Hepatocyte (in vitro differentiated cells): ENCODE results near the gene PCCB. TPM values are rescaled to one million over a fixed set of nuclear protein-coding genes. Genes with fewer than 3 reads are reported as not detected.
"Not testable (repeated sequence)": the region's sequence is repeated elsewhere in the genome, so short reads cannot be mapped to it uniquely, and the experiment has no call there.

ENCODE experiments used
- DNase-seq: peaks from one replicate; pipeline ENCODE4 v3.0.0-alpha.2; 2016; ENCODE audit warnings: low spot score
- H2AFZ ChIP-seq: fragments of 200-600 bp; sonication (generic); 2 replicates; pipeline ENCODE4 v1.6.0; 2016; ENCODE audit warnings: antibody characterized with exemption, mild to moderate bottlenecking
- H3K27ac ChIP-seq: fragments of 200-600 bp; sonication (generic); 2 replicates; pipeline ENCODE4 v1.5.1; 2016; ENCODE audit warnings: mild to moderate bottlenecking
- H3K27me3 ChIP-seq: fragments of 200-600 bp; sonication (generic); 2 replicates; pipeline ENCODE4 v1.6.1; 2016
- H3K36me3 ChIP-seq: fragments of 200-600 bp; sonication (generic); replicated peaks from 2 replicates; pipeline ENCODE4 v1.5.1; 2016; ENCODE audit warnings: low read depth; ENCODE audit not compliant: insufficient read depth
- H3K4me1 ChIP-seq: fragments of 200-600 bp; sonication (generic); 2 replicates; pipeline ENCODE4 v1.5.1; 2016; ENCODE audit warnings: mild to moderate bottlenecking, moderate library complexity; ENCODE audit not compliant: insufficient read depth
- H3K4me2 ChIP-seq: fragments of 200-600 bp; sonication (generic); 2 replicates; pipeline ENCODE4 v1.6.0; 2016
- H3K4me3 ChIP-seq: fragments of 200-600 bp; sonication (generic); 2 replicates; pipeline ENCODE4 v1.5.1; 2016; ENCODE audit warnings: mild to moderate bottlenecking
- H3K79me2 ChIP-seq: fragments of 200-600 bp; sonication (generic); 2 replicates; pipeline ENCODE4 v1.6.0; 2017; ENCODE audit warnings: mild to moderate bottlenecking
- H3K9me2 ChIP-seq: fragments of 200-600 bp; sonication (generic); replicated peaks from 2 replicates; pipeline ENCODE4 v1.6.0; 2017; ENCODE audit warnings: mild to moderate bottlenecking; ENCODE audit not compliant: insufficient read depth
- H3K9me3 ChIP-seq: fragments of 200-600 bp; sonication (generic); 2 replicates; pipeline ENCODE4 v1.5.1; 2016; ENCODE audit warnings: low read depth, mild to moderate bottlenecking
- H4K20me1 ChIP-seq: fragments of 200-600 bp; sonication (generic); 2 replicates; pipeline ENCODE4 v1.6.0; 2016; ENCODE audit warnings: mild to moderate bottlenecking; ENCODE audit not compliant: insufficient read depth, poor library complexity, severe bottlenecking
- CTCF ChIP-seq: fragments of 200-600 bp; sonication (generic); IDR thresholded peaks from 2 replicates; pipeline ENCODE4 v1.5.1; 2016; ENCODE audit warnings: antibody characterized with exemption, mild to moderate bottlenecking; ENCODE audit not compliant: poor library complexity
- EZH2 ChIP-seq: fragments of 200-600 bp; sonication (generic); IDR thresholded peaks from 2 replicates; pipeline ENCODE4 v1.6.1; 2016; ENCODE audit warnings: antibody characterized with exemption, mild to moderate bottlenecking, borderline replicate concordance
- EZH2phosphoT487 ChIP-seq: fragments of 200-600 bp; sonication (generic); IDR thresholded peaks from one replicate; pipeline ENCODE4 v1.6.1; 2018; ENCODE audit warnings: antibody characterized with exemption, mild to moderate bottlenecking, low read depth, moderate library complexity; ENCODE audit not compliant: unreplicated experiment, severe bottlenecking
- WGBS: methylation state at CpG from one replicate; pipeline ENCODE4 v1.1.6; 2016; ENCODE audit warnings: low lambda C conversion rate; ENCODE audit errors: missing lambda C conversion rate; 5-methylcytosine and 5-hydroxymethylcytosine counted together
- polyA plus RNA-seq: library from polyadenylated mRNA; unstranded; fragments of >200 nt; fragmentation: Nextera tagmentation; extraction: Ambion mirVana; gene quantifications from 2 replicates; pipeline ENCODE4 v1.2.1, GENCODE V29; 2016
- total RNA-seq: library from RNA; depleted of rRNA; stranded (reverse); fragments of >200 nt; gene quantifications from 2 replicates; pipeline ENCODE4 v1.2.3, GENCODE V29; 2014

Gene PCCB
- total and polyA plus RNA-seq, 2 experiments from 2014 or later = 32.0 to 52.7 TPM

GRCh38 chr3:136351905-136352304, 101.8 kb downstream of the PCCB start:
- DNase-seq = no peak
- Histone ChIP-seq H3K79me2 (no peaks in the 10 kb centered on the region), H3K27me3 (no peaks in the 10 kb centered on the region), H3K4me2 (no peak overlapping the region), H3K9me2 (no peaks in the 10 kb centered on the region), H3K4me1 (peaks cover 3% of the 10 kb centered on the region), H3K27ac (no peak overlapping the region), H3K4me3 (no peak overlapping the region), H2AFZ (no peak overlapping the region), H4K20me1 (no peaks in the 10 kb centered on the region), H3K9me3 (no peaks in the 10 kb centered on the region), H3K36me3 (no peaks in the 10 kb centered on the region)
- TF ChIP-seq EZH2 (no peak), EZH2phosphoT487 (no peak), CTCF (no peak)
- 76% methylated on average over 3 of the region's 3 CpGs for WGBS

GRCh38 chr3:136353461-136353860, 103.3 kb downstream of the PCCB start:
- Histone ChIP-seq H3K4me2 (no peak overlapping the region), H3K79me2 (no peaks in the 10 kb centered on the region), H3K36me3 (no peaks in the 10 kb centered on the region), H2AFZ (no peak overlapping the region), H3K4me3 (no peak overlapping the region), H4K20me1 (no peaks in the 10 kb centered on the region), H3K9me3 (no peaks in the 10 kb centered on the region), H3K4me1 (peaks cover 3% of the 10 kb centered on the region), H3K27me3 (no peaks in the 10 kb centered on the region), H3K9me2 (no peaks in the 10 kb centered on the region), H3K27ac (no peak overlapping the region)
- DNase-seq = no peak
- no peak for TF ChIP-seq EZH2
- TF ChIP-seq EZH2phosphoT487 = no peak
- TF ChIP-seq CTCF = no peak
- 86% methylated on average over 2 of the region's 2 CpGs for WGBS

DNA sequence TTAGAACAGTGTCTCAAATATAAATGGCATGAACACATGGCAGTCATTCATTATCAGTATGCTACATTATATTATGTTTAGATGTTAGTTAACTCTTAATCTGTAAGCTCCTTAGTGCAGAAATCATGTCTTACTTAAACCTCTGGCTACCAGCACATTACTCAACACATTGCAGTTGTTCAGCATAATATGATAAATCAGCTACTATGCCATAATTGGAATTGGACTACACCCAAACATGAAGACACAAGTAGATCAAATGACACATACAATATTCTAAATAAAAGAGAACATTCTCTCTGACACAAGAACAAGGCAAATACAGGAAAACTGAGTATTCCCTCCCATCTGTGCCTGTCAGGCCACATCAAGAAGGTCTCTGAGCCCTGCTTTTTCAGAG, 116.1 kb downstream of the PCCB start:
- Histone ChIP-seq H2AFZ (no peak overlapping the region), H3K4me1 (no peaks in the 10 kb centered on the region), H3K27ac (no peak overlapping the region), H3K27me3 (no peaks in the 10 kb centered on the region), H3K9me3 (no peaks in the 10 kb centered on the region), H3K4me3 (no peak overlapping the region), H3K9me2 (no peaks in the 10 kb centered on the region), H3K36me3 (no peaks in the 10 kb centered on the region), H4K20me1 (no peaks in the 10 kb centered on the region), H3K4me2 (no peak overlapping the region), H3K79me2 (no peaks in the 10 kb centered on the region)
- TF ChIP-seq CTCF (no peak), EZH2 (no peak), EZH2phosphoT487 (no peak)
- no peak for DNase-seq

- not testable (repeated sequence) for H2AFZ ChIP-seq, H4K20me1 ChIP-seq, H3K27ac ChIP-seq, H3K4me2 ChIP-seq, H3K9me3 ChIP-seq, H3K9me2 ChIP-seq, H3K36me3 ChIP-seq, H3K4me3 ChIP-seq, H3K27me3 ChIP-seq, H3K79me2 ChIP-seq, DNase-seq, H3K4me1 ChIP-seq
- 98% methylated on average over 5 of the region's 5 CpGs for WGBS
Observed at GRCh38 chr3:136375800-136376199, 125.7 kb downstream of the PCCB start.
